ENCODE measurements around the gene C1R. TPM values are rescaled to one million over a fixed set of nuclear protein-coding genes. Genes with fewer than 3 reads are reported as not detected.

C1R gene
- total RNA-seq, 1 experiment from 2014 or later: 9.6 TPM

DNA sequence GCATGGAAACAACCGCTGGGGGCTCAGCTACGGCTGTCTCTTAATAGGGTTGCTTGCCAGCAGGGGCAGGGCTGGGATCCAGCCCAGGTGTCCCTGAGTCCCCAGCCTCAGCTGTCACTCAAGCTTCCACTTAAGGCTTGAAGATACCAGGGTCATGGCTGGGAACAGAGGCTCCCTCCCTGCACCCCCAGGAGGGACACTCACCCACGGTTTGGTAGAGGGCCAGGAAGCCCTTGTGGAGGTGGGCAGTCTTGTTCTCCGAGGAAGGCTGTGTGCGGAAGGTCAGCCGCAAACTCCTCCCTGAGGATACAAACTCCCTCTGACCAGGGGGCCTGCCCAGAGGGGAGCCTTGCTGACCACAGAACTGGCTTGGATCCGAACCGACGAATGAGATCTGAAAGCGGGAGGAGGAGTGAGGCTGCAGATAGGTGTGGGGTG, 9.5 kb upstream of the C1R start:
- Histone ChIP-seq H3K4me3 (ENCODE audit: low read length) (no peak overlapping the region), H3K4me1 (ENCODE audit: insufficient read depth, low read length) (no peaks in the 10 kb centered on the region), H3K27ac (ENCODE audit: low read length) (no peak overlapping the region), H3K9me2 (replicated peaks; ENCODE audit: low read length) (no peaks in the 10 kb centered on the region), H3K9me3 (ENCODE audit: low read length) (no peaks in the 10 kb centered on the region), H4K20me1 (ENCODE audit: low read length) (no peaks in the 10 kb centered on the region), H3K9ac (ENCODE audit: low read length) (no peak overlapping the region), H3K4me2 (ENCODE audit: low read length) (no peak overlapping the region), H3K27me3 (ENCODE audit: low read length) (no peaks in the 10 kb centered on the region), H3K36me3 (ENCODE audit: low read depth, low read length) (peaks cover 5% of the 10 kb centered on the region; the same call in 1 of the 2 replicates), H3F3A (ENCODE audit: low read length, unreplicated experiment) (no peaks in the 10 kb centered on the region), H2AFZ (ENCODE audit: low read length) (no peak overlapping the region), H3K79me2 (ENCODE audit: low read length) (0 out of 2 replicates have a peak, but pooled peaks cover 4% of the 10 kb centered on the region)
- intact Hi-C loops (cut with micrococcal nuclease): no loop called here
- CTCF ChIA-PET: no interaction called here
- BruUV-seq (replicated peaks): no TSS peak
- DNase-seq (no peak), ATAC-seq (peak; percentile 37; the same call in 1 of the 2 replicates)
- POLR2A ChIA-PET (ENCODE audit: unreplicated experiment): no interaction called here
- TF ChIP-seq EZH2phosphoT487 (IDR thresholded peaks at IDR 0.05; ENCODE audit: borderline replicate concordance, low read length) (no peak), CTCF (conservative IDR thresholded peaks at IDR 0.05; ENCODE audit: low read depth, low read length) (no peak), EZH2 (IDR thresholded peaks at IDR 0.05; ENCODE audit: low read length, unreplicated experiment) (no peak)

- POLR2A ChIA-PET (ENCODE audit: unreplicated experiment): no interaction called here
- BruUV-seq (replicated peaks): no TSS peak
- H3K79me2 ChIP-seq (ENCODE audit: low read length): 0 out of 2 replicates have a peak, but pooled peaks cover under 1% of the 10 kb centered on the region
Measured at GRCh38 chr12:7101047-7101693, 8.9 kb upstream of the C1R start.

More at GRCh38 chr12:7101047-7101693, 8.9 kb upstream of the C1R start:
- intact Hi-C loops (cut with micrococcal nuclease): no loop called here
- H3K4me1 ChIP-seq (ENCODE audit: insufficient read depth, low read length): no peaks in the 10 kb centered on the region
- no peak overlapping the region for H2AFZ ChIP-seq (ENCODE audit: low read length)
- H3K4me2 ChIP-seq (ENCODE audit: low read length): no peak overlapping the region
- H3K4me3 ChIP-seq (ENCODE audit: low read length): no peak overlapping the region
- H3K27me3 ChIP-seq (ENCODE audit: low read length): no peaks in the 10 kb centered on the region
- H3F3A ChIP-seq (ENCODE audit: low read length, unreplicated experiment): no peaks in the 10 kb centered on the region
- no peaks in the 10 kb centered on the region for H3K9me3 ChIP-seq (ENCODE audit: low read length)
- no peak for DNase-seq
- H3K9ac ChIP-seq (ENCODE audit: low read length): no peak overlapping the region
- no peak overlapping the region for H3K27ac ChIP-seq (ENCODE audit: low read length)
- ATAC-seq: peak; percentile 13; the same call in 1 of the 2 replicates
- no peaks in the 10 kb centered on the region for H4K20me1 ChIP-seq (ENCODE audit: low read length)
- H3K36me3 ChIP-seq (ENCODE audit: low read depth, low read length): peaks cover 2% of the 10 kb centered on the region; the same call in 1 of the 2 replicates
- H3K9me2 ChIP-seq (replicated peaks; ENCODE audit: low read length): no peaks in the 10 kb centered on the region
- TF ChIP-seq EZH2phosphoT487 (IDR thresholded peaks at IDR 0.05; ENCODE audit: borderline replicate concordance, low read length): no peak
- no peak for TF ChIP-seq CTCF (conservative IDR thresholded peaks at IDR 0.05; ENCODE audit: low read depth, low read length)
- TF ChIP-seq EZH2 (IDR thresholded peaks at IDR 0.05; ENCODE audit: low read length, unreplicated experiment): no peak
- CTCF ChIA-PET: no interaction called here
